GM12878 (cell line): Measurements from ENCODE around the gene GDA. TPM values are rescaled to one million over a fixed set of nuclear protein-coding genes. Genes with fewer than 3 reads are reported as not detected.

Experiments
- ATAC-seq: fragments of 200-7000 bp; cut with Tn5 transposase; 3 replicates; pipeline ENCODE4 v1.9.1; 2020; ENCODE audit warnings: mild to moderate bottlenecking, moderate library complexity
- BruUV-seq: library from RNA; stranded (reverse); fragments of 400-500 nt; replicated peaks from 2 replicates; lab custom pipeline; 2021; lab: Mats Ljungman, UMichigan
- CTCF ChIA-PET: fragments of 300-600 bp; sonication (Branson Sonifier 250); formaldehyde crosslinking; extraction: SDS; loops from one replicate; lab custom pipeline; 2021; ENCODE audit warnings: inconsistent platforms; lab: Yijun Ruan, JAX
- POLR2A ChIA-PET: fragments of 350-600 bp; formaldehyde crosslinking; extraction: SDS; loops from one replicate; lab custom pipeline; 2021; ENCODE audit warnings: inconsistent platforms; lab: Charles Lee
- RAD21 ChIA-PET: fragments of 300-600 bp; sonication (Branson Sonifier 250); formaldehyde crosslinking; loops from one replicate; lab custom pipeline; 2023; ENCODE audit warnings: antibody characterized with exemption; ENCODE audit not compliant: unreplicated experiment; lab: Charles Lee
- SMC1A ChIA-PET: fragments of 300-600 bp; sonication (Branson Sonifier 250); formaldehyde crosslinking; loops from one replicate; lab custom pipeline; 2023; ENCODE audit not compliant: unreplicated experiment, uncharacterized antibody; lab: Charles Lee
- DNase-seq: peaks from one replicate; pipeline ENCODE4 v3.0.0-alpha.2; 2011; ENCODE audit warnings: low read depth, low spot score
- FAIRE-seq: peaks from 3 replicates; lab custom pipeline; 2011; peaks lifted over from hg19 to GRCh38; lab: Jason Lieb, UNC
- H2AFZ ChIP-seq: 2 replicates; pipeline ENCODE4 v1.6.0; 2011; ENCODE audit warnings: low read depth, low read length, control low read depth; ENCODE audit not compliant: control insufficient read depth
- H3K27ac ChIP-seq: 2 replicates; pipeline ENCODE4 v1.5.1; 2011; ENCODE audit warnings: control low read depth; ENCODE audit not compliant: control insufficient read depth, insufficient read depth
- H3K27me3 ChIP-seq, 2 experiments: replicated peaks in 1 of 2; 2 replicates each; pipeline versions ENCODE4 v1.6.0 to v1.6.1; 2011; ENCODE audit warnings: low read length in 1 of 2; ENCODE audit not compliant: control insufficient read depth in 2 of 2, insufficient read depth in 2 of 2
- H3K36me3 ChIP-seq, 2 experiments: 2 replicates each; pipeline ENCODE4 v1.5.1; 2011; ENCODE audit warnings: low read length in 1 of 2; ENCODE audit not compliant: control insufficient read depth in 2 of 2, insufficient read depth in 2 of 2
- H3K4me1 ChIP-seq: 2 replicates; pipeline ENCODE4 v1.6.1; 2011; ENCODE audit warnings: mild to moderate bottlenecking, low read length, moderate library complexity, mixed read lengths; ENCODE audit not compliant: control insufficient read depth, insufficient read depth
- H3K4me2 ChIP-seq: 2 replicates; pipeline ENCODE4 v1.6.0; 2011; ENCODE audit warnings: control low read depth; ENCODE audit not compliant: control insufficient read depth, insufficient read depth
- H3K4me3 ChIP-seq: fragments of 200-600 bp; sonication (generic); 2 replicates; pipeline ENCODE4 v1.5.1; 2016
- H3K79me2 ChIP-seq: 2 replicates; pipeline ENCODE4 v1.6.0; 2011; ENCODE audit warnings: low read length; ENCODE audit not compliant: control insufficient read depth, insufficient read depth
- H3K9ac ChIP-seq: 2 replicates; pipeline ENCODE4 v1.8.0; 2011; ENCODE audit warnings: low read length, control low read depth, mixed read lengths; ENCODE audit not compliant: control insufficient read depth, insufficient read depth
- H3K9me3 ChIP-seq: replicated peaks from 3 replicates; pipeline ENCODE4 v1.5.1; 2011; ENCODE audit warnings: mild to moderate bottlenecking, low read length; ENCODE audit not compliant: control insufficient read depth, insufficient read depth
- H4K20me1 ChIP-seq: 2 replicates; pipeline ENCODE4 v1.6.0; 2011; ENCODE audit not compliant: control insufficient read depth, insufficient read depth
- ATF2 ChIP-seq: IDR thresholded peaks from 2 replicates; pipeline ENCODE4 v1.6.1; 2012; ENCODE audit warnings: low read length, inconsistent platforms
- BHLHE40 ChIP-seq, 2 experiments: fragments of 450-650 bp in 1 of 2; IDR thresholded peaks; 2 replicates each; pipeline ENCODE4 v1.6.1; 2011 to 2017; ENCODE audit warnings: low read depth in 2 of 2, borderline replicate concordance in 1 of 2, improper control_type of control experiment in 1 of 2, low read length in 1 of 2, mild to moderate bottlenecking in 1 of 2
- CBFB ChIP-seq: IDR thresholded peaks from 2 replicates; pipeline ENCODE4 v1.6.1; 2016; ENCODE audit warnings: antibody characterized with exemption, low read depth
- CTCF ChIP-seq, 3 experiments: IDR thresholded peaks in 2 of 3; conservative IDR thresholded peaks in 1 of 3; 2 replicates each; pipeline ENCODE4 v1.5.1; 2011; ENCODE audit warnings: low read depth in 3 of 3, low read length in 3 of 3, mild to moderate bottlenecking in 3 of 3, control low read depth in 2 of 3, moderate library complexity in 2 of 3, inconsistent platforms in 1 of 3, mixed read lengths in 1 of 3; ENCODE audit not compliant: control insufficient read depth in 2 of 3, insufficient read depth in 1 of 3; ENCODE audit errors: extremely low read depth in 1 of 3
- HDAC2 ChIP-seq: fragments of 200-600 bp; sonication (generic); IDR thresholded peaks from 2 replicates; pipeline ENCODE4 v1.6.1; 2017
- JUND ChIP-seq: IDR thresholded peaks from 2 replicates; pipeline ENCODE4 v1.6.1; 2012; ENCODE audit warnings: low read depth, mild to moderate bottlenecking, low read length, improper control_type of control experiment, moderate library complexity
- MYB ChIP-seq: fragments of 150-350 bp; IDR thresholded peaks from 2 replicates; pipeline ENCODE4 v1.6.1; 2014; ENCODE audit warnings: mild to moderate bottlenecking, low read depth, low read length, borderline replicate concordance
- POLR2AphosphoS2 ChIP-seq: IDR thresholded peaks from 2 replicates; pipeline ENCODE4 v1.6.1; 2011; ENCODE audit warnings: low read depth, mild to moderate bottlenecking, low read length, improper control_type of control experiment, moderate library complexity
- RELB ChIP-seq: fragments of 450-650 bp; IDR thresholded peaks from 2 replicates; pipeline ENCODE4 v1.6.1; 2017; ENCODE audit warnings: low read depth, mild to moderate bottlenecking, moderate library complexity
- SKIL ChIP-seq: fragments of 450-650 bp; IDR thresholded peaks from 2 replicates; pipeline ENCODE4 v1.6.1; 2017; ENCODE audit warnings: mild to moderate bottlenecking, low read depth, inconsistent platforms; ENCODE audit not compliant: poor library complexity, severe bottlenecking
- TCF12 ChIP-seq: IDR thresholded peaks from 2 replicates; pipeline ENCODE4 v1.6.1; 2011; ENCODE audit warnings: low read depth, mild to moderate bottlenecking, low read length
- YY1 ChIP-seq: IDR thresholded peaks from 2 replicates; pipeline ENCODE4 v1.6.1; 2011; ENCODE audit warnings: low read depth, mild to moderate bottlenecking, low read length
- ZNF384 ChIP-seq: IDR thresholded peaks from 2 replicates; pipeline ENCODE4 v1.6.1; 2012; ENCODE audit warnings: low read depth, mild to moderate bottlenecking, low read length, improper control_type of control experiment, borderline replicate concordance
- WGBS: methylation state at CpG from one replicate; pipeline ENCODE4 v1.1.6; 2016; ENCODE audit warnings: low lambda C conversion rate; ENCODE audit not compliant: insufficient replicate concordance, insufficient coverage; ENCODE audit errors: missing lambda C conversion rate; 5-methylcytosine and 5-hydroxymethylcytosine counted together
- in situ Hi-C: fragments of 300-500 bp; cut with MboI; formaldehyde crosslinking; loops from 9 replicates; pipeline ENCODE4 v1.14.3; 2018; ENCODE audit warnings: mixed read lengths
- intact Hi-C: fragments of 100-400 bp; cut with micrococcal nuclease; formaldehyde crosslinking; loops from one replicate; pipeline ENCODE4 v1.14.2; 2022; ENCODE audit not compliant: unreplicated experiment
- polyA plus RNA-seq, 11 experiments: library from polyadenylated mRNA; depleted of rRNA in 4 of 11; unstranded in 6 of 11; stranded (reverse) in 5 of 11; fragments of >200 nt; fragmentation: Nextera tagmentation in 4 of 11; fragmentation: Illumina TruSeq in 1 of 11; extraction: Ambion mirVana in 4 of 11; extraction: Trizol in 1 of 11; gene quantifications; 1 replicate in 1 of 11; 2 replicates in 10 of 11; pipeline versions ENCODE4 v1.2.1 to v1.2.3, GENCODE V29; 2011 to 2016; ENCODE audit warnings: inconsistent platforms in 2 of 11, missing spikeins in 2 of 11, low read depth in 1 of 11
- total RNA-seq, 4 experiments: library from RNA; depleted of rRNA in 3 of 4; stranded (reverse); fragments of >200 nt in 3 of 4; fragmentation: Illumina TruSeq in 1 of 4; extraction: Trizol in 1 of 4; gene quantifications; 2 replicates each; pipeline versions ENCODE4 v1.2.1 to v1.2.3, GENCODE V29; 2013 to 2021

GDA gene
- total and polyA plus RNA-seq, 10 of the 15 experiments (the other 5 are each of a cell fraction or from before 2014, with no cell fraction given) = 0.19 to 17.9 (median 0.48) TPM; not detected in 2

GRCh38 chr9:72185561-72185960, 36.3 kb downstream of the GDA start:
- no peak overlapping the region for H3K4me2 ChIP-seq
- no peak overlapping the region for H3K9ac ChIP-seq
- H2AFZ ChIP-seq = no peak overlapping the region
- CTCF ChIA-PET = interaction anchor here (1.0 kb wide), 1 partner anchor 146 kb away, joined by 5 read pairs; no protein-coding TSS in a partner anchor
- no peaks in the 10 kb centered on the region for H3K4me1 ChIP-seq
- in situ Hi-C loops (no loop called here), intact Hi-C loops (no loop called here)
- no peaks in the 10 kb centered on the region for H3K36me3 ChIP-seq
- BruUV-seq = no TSS peak
- POLR2A ChIA-PET = no interaction called here
- 0% methylated on average over 2 of the region's 2 CpGs for WGBS
- DNase-seq (no peak), FAIRE-seq (no peak), ATAC-seq (no peak)
- SMC1A ChIA-PET = interaction anchor here (0.7 to 1.4 kb wide), 3 partner anchors 10 to 52 kb away, joined by 3 read pairs; no protein-coding TSS in a partner anchor
- no peaks in the 10 kb centered on the region for H3K9me3 ChIP-seq
- H3K27ac ChIP-seq = no peak overlapping the region
- RAD21 ChIA-PET = no interaction called here
- H4K20me1 ChIP-seq = no peaks in the 10 kb centered on the region
- H3K27me3 ChIP-seq = no peaks in the 10 kb centered on the region
- H3K4me3 ChIP-seq = no peak overlapping the region
- no peaks in the 10 kb centered on the region for H3K79me2 ChIP-seq
- no peak for TF ChIP-seq SKIL
- TF ChIP-seq CBFB = no peak
- no peak for TF ChIP-seq MYB
- TF ChIP-seq CTCF (IDR thresholded peaks at IDR 0.05 in 2 of 3, conservative IDR thresholded peaks at IDR 0.05 in 1 of 3; ENCODE audit: control insufficient read depth in 2 of 3, extremely low read depth in 1 of 3, insufficient read depth in 1 of 3, low read depth in 3 of 3, low read length in 3 of 3) = no peak
- TF ChIP-seq HDAC2 = no peak
- no peak for TF ChIP-seq BHLHE40 (IDR thresholded peaks at IDR 0.05; ENCODE audit: borderline replicate concordance in 1 of 2, low read depth in 2 of 2, low read length in 1 of 2)
- TF ChIP-seq TCF12 = no peak
- no peak for TF ChIP-seq JUND
- no peak for TF ChIP-seq ATF2
- no peak for TF ChIP-seq RELB
- TF ChIP-seq POLR2AphosphoS2 = no peak
- no peak for TF ChIP-seq ZNF384
- TF ChIP-seq YY1 = no peak
